K562 (cell line): Measurements from ENCODE around the gene ZNF598. TPM values are rescaled to one million over a fixed set of nuclear protein-coding genes. Genes with fewer than 3 reads are reported as not detected.
A peak's percentile ranks its signal among the peaks of the same experiment; 100 is the strongest.

ENCODE experiments used
- ATAC-seq: fragments of 200-7000 bp; cut with Tn5 transposase; 3 replicates; pipeline ENCODE4 v1.9.1; 2020; ENCODE audit warnings: moderate library complexity
- BruUV-seq: library from RNA; stranded (reverse); fragments of 400-500 nt; replicated peaks from 2 replicates; lab custom pipeline; 2021; lab: Mats Ljungman, UMichigan
- CTCF ChIA-PET: fragments of 300-600 bp; formaldehyde crosslinking; extraction: SDS; loops from one replicate; lab custom pipeline; 2021; ENCODE audit warnings: low intra/inter-chr PET ratio; lab: Yijun Ruan, JAX
- POLR2A ChIA-PET: fragments of 300-600, 350-650 bp; sonication (Branson Sonifier 250); formaldehyde crosslinking; extraction: SDS; loops from one replicate; lab custom pipeline; 2021; ENCODE audit warnings: antibody characterized with exemption, inconsistent platforms; lab: Yijun Ruan, JAX
- DNase-seq, 4 experiments: peaks; one replicate each; pipeline versions ENCODE4 v3.0.0 to v3.0.0-alpha.2; 2011 to 2018; ENCODE audit warnings: low spot score in 3 of 4, mixed read lengths in 3 of 4; ENCODE audit errors: extremely low read depth in 1 of 4
- FAIRE-seq: peaks from 2 replicates; lab custom pipeline; 2011; peaks lifted over from hg19 to GRCh38; lab: Jason Lieb, UNC
- H2AFZ ChIP-seq: 2 replicates; pipeline ENCODE4 v1.6.0; 2011; ENCODE audit warnings: low read depth, low read length, control low read depth, inconsistent platforms
- H3K27ac ChIP-seq: fragments of 200-600 bp; 3 replicates; pipeline ENCODE4 v1.8.0; 2011; ENCODE audit warnings: low read depth, mild to moderate bottlenecking, control low read depth, inconsistent platforms, low read length, moderate library complexity, mixed read lengths; ENCODE audit errors: extremely low read depth
- H3K27me3 ChIP-seq, 2 experiments: fragments of 300-600 bp in 1 of 2; 2 replicates in 1 of 2; 3 replicates in 1 of 2; pipeline versions ENCODE4 v1.6.0 to v1.8.0; 2011; ENCODE audit warnings: inconsistent platforms in 2 of 2, low read length in 2 of 2, mild to moderate bottlenecking in 1 of 2, mixed read lengths in 1 of 2, moderate library complexity in 1 of 2; ENCODE audit not compliant: control insufficient read depth in 2 of 2, insufficient read depth in 2 of 2
- H3K36me3 ChIP-seq: fragments of 300-600 bp; 3 replicates; pipeline ENCODE4 v1.8.0; 2011; ENCODE audit warnings: mild to moderate bottlenecking, low read length, inconsistent platforms; ENCODE audit not compliant: control insufficient read depth, insufficient read depth
- H3K4me1 ChIP-seq, 2 experiments: fragments of 200-600 bp in 1 of 2; replicated peaks in 1 of 2; 2 replicates in 1 of 2; 3 replicates in 1 of 2; pipeline versions ENCODE4 v1.5.1 to v1.8.0; 2011; ENCODE audit warnings: inconsistent platforms in 2 of 2, low read length in 2 of 2, mild to moderate bottlenecking in 1 of 2, mixed read lengths in 1 of 2, moderate library complexity in 1 of 2; ENCODE audit not compliant: control insufficient read depth in 2 of 2, insufficient read depth in 2 of 2
- H3K4me2 ChIP-seq: 2 replicates; pipeline ENCODE4 v1.6.1; 2011; ENCODE audit warnings: low read length, control low read depth, inconsistent platforms, mixed read lengths; ENCODE audit not compliant: insufficient read depth
- H3K4me3 ChIP-seq: fragments of 200-600 bp; sonication (generic), shearing (Covaris generic); 2 replicates; pipeline ENCODE4 v1.5.1; 2016; ENCODE audit warnings: control low read depth, inconsistent platforms
- H3K79me2 ChIP-seq: fragments of 200-600 bp; 3 replicates; pipeline ENCODE4 v1.8.0; 2011; ENCODE audit warnings: low read length, inconsistent platforms; ENCODE audit not compliant: control insufficient read depth, insufficient read depth
- H3K9ac ChIP-seq, 2 experiments: 2 replicates each; pipeline versions ENCODE4 v1.6.0 to v1.6.1; 2011; ENCODE audit warnings: low read depth in 2 of 2, low read length in 2 of 2, control low read depth in 1 of 2, inconsistent platforms in 1 of 2, mild to moderate bottlenecking in 1 of 2, mixed read lengths in 1 of 2; ENCODE audit not compliant: insufficient read depth in 1 of 2
- H3K9me1 ChIP-seq: one replicate; pipeline ENCODE4 v1.6.0; 2011; ENCODE audit warnings: inconsistent platforms, mild to moderate bottlenecking, low read length, moderate library complexity; ENCODE audit not compliant: control insufficient read depth, insufficient read depth
- H3K9me3 ChIP-seq: replicated peaks from 2 replicates; pipeline ENCODE4 v1.5.1; 2011; ENCODE audit warnings: low read depth, low read length, inconsistent platforms; ENCODE audit not compliant: control insufficient read depth, insufficient read depth
- H4K20me1 ChIP-seq: replicated peaks from 2 replicates; pipeline ENCODE4 v1.6.1; 2011; ENCODE audit warnings: low read length, inconsistent platforms, mixed read lengths; ENCODE audit not compliant: control insufficient read depth, insufficient read depth
- ATF3 ChIP-seq, 2 experiments: fragments of 450-650 bp in 1 of 2; sonication (generic) in 1 of 2; formaldehyde crosslinking in 1 of 2; IDR thresholded peaks in 1 of 2; conservative IDR thresholded peaks in 1 of 2; 2 replicates each; pipeline versions ENCODE4 v1.6.1 to v1.8.1; 2016 to 2023; ENCODE audit warnings: mild to moderate bottlenecking in 2 of 2, moderate library complexity in 2 of 2, inconsistent platforms in 1 of 2, missing genetic modification reagents in 1 of 2
- BCLAF1 ChIP-seq, 2 experiments: fragments of 450-650 bp in 1 of 2; IDR thresholded peaks; 2 replicates each; pipeline ENCODE4 v1.6.1; 2011 to 2017; ENCODE audit warnings: low read depth in 2 of 2, antibody characterized with exemption in 1 of 2, borderline replicate concordance in 1 of 2, low read length in 1 of 2, mild to moderate bottlenecking in 1 of 2, mixed read lengths in 1 of 2; ENCODE audit not compliant: control insufficient read depth in 1 of 2
- CC2D1A ChIP-seq: fragments of 450-650 bp; IDR thresholded peaks from 2 replicates; pipeline ENCODE4 v1.6.1; 2017; ENCODE audit warnings: mild to moderate bottlenecking
- EP400 ChIP-seq: fragments of 450-650 bp; IDR thresholded peaks from 2 replicates; pipeline ENCODE4 v1.6.1; 2017; ENCODE audit warnings: antibody characterized with exemption, mild to moderate bottlenecking, moderate library complexity
- NR4A1 ChIP-seq, 2 experiments: fragments of 250-450 bp in 1 of 2; fragments of 450-650 bp in 1 of 2; sonication (Bioruptor Pico) in 1 of 2; IDR thresholded peaks; 2 replicates each; pipeline versions ENCODE4 v1.4.0 to v1.6.1; 2016 to 2020; ENCODE audit warnings: mild to moderate bottlenecking in 2 of 2, missing compliant biosample characterization in 1 of 2, missing genetic modification characterization in 1 of 2, moderate library complexity in 1 of 2
- PHF8 ChIP-seq: fragments of 200-600 bp; sonication (generic); IDR thresholded peaks from 2 replicates; pipeline ENCODE4 v1.6.1; 2012; ENCODE audit warnings: mixed run types, mild to moderate bottlenecking, inconsistent platforms, low read length, moderate library complexity, borderline replicate concordance
- TEAD1 ChIP-seq, 2 experiments: fragments of 450-650 bp in 1 of 2; sonication (generic) in 1 of 2; formaldehyde crosslinking; IDR thresholded peaks; 2 replicates each; pipeline versions ENCODE4 v1.4.0 to v1.8.0; 2020 to 2022; ENCODE audit warnings: mild to moderate bottlenecking in 2 of 2, missing genetic modification reagents in 1 of 2
- XRCC5 ChIP-seq: fragments of 200-400 bp; formaldehyde crosslinking; IDR thresholded peaks from 2 replicates; pipeline ENCODE4 v1.6.1; 2017; ENCODE audit warnings: low read depth, mild to moderate bottlenecking, low read length
- ZC3H8 ChIP-seq: fragments of 450-650 bp; IDR thresholded peaks from 2 replicates; pipeline ENCODE4 v1.6.1; 2017
- ZFP1 ChIP-seq: fragments of 450-650 bp; formaldehyde crosslinking; IDR thresholded peaks from 2 replicates; pipeline ENCODE4 v1.4.0; 2020; ENCODE audit warnings: mild to moderate bottlenecking, mixed read lengths
- ZFPM2 ChIP-seq: fragments of 250-450 bp; sonication (Bioruptor Pico); IDR thresholded peaks from 2 replicates; pipeline ENCODE4 v1.5.1; 2022; ENCODE audit warnings: mild to moderate bottlenecking
- ZKSCAN8 ChIP-seq: fragments of 200-800 bp; sonication (Bioruptor generic); IDR thresholded peaks from 2 replicates; pipeline ENCODE4 v1.6.1; 2016; ENCODE audit warnings: missing genetic modification characterization, missing compliant biosample characterization
- ZNF140 ChIP-seq: fragments of 250-450 bp; sonication (Bioruptor Pico); IDR thresholded peaks from 2 replicates; pipeline ENCODE4 v1.8.0; 2021; ENCODE audit warnings: moderate library complexity, mild to moderate bottlenecking, inconsistent platforms
- ZNF197 ChIP-seq: fragments of 200-800 bp; sonication (Bioruptor generic); IDR thresholded peaks from 2 replicates; pipeline ENCODE4 v1.6.1; 2016; ENCODE audit warnings: low read depth, missing genetic modification characterization, missing compliant biosample characterization
- WGBS: fragments of 100-300 bp; shearing (Covaris generic); methylation state at CpG from one replicate; pipeline ENCODE4 v1.1.6; 2016; ENCODE audit warnings: low coverage, mixed read lengths; ENCODE audit not compliant: insufficient coverage; ENCODE audit errors: missing lambda C conversion rate; 5-methylcytosine and 5-hydroxymethylcytosine counted together
- in situ Hi-C: fragments of 300-500 bp; cut with MboI; formaldehyde crosslinking; loops from 4 replicates; pipeline ENCODE4 v1.15.0; 2018; ENCODE audit warnings: inconsistent platforms, mixed read lengths
- intact Hi-C: fragments of 100-400 bp; cut with micrococcal nuclease; formaldehyde crosslinking; loops from 2 replicates; pipeline ENCODE4 v1.14.2; 2022
- polyA plus RNA-seq, 8 experiments: library from polyadenylated mRNA; depleted of rRNA in 4 of 8; stranded (reverse) in 5 of 8; unstranded in 3 of 8; fragments of >200 nt; fragmentation: Nextera tagmentation in 2 of 8; fragmentation: Illumina TruSeq in 1 of 8; extraction: Ambion mirVana in 2 of 8; extraction: Trizol in 1 of 8; gene quantifications; 2 replicates each; pipeline versions ENCODE4 v1.2.1 to v1.2.3, GENCODE V29; 2011 to 2014; ENCODE audit warnings: inconsistent platforms in 1 of 8, missing spikeins in 1 of 8
- total RNA-seq, 7 experiments: library from RNA; depleted of rRNA in 6 of 7; stranded (reverse); fragments of >200 nt in 6 of 7; fragmentation: Illumina TruSeq in 2 of 7; extraction: Trizol in 2 of 7; gene quantifications; 2 replicates each; pipeline versions ENCODE4 v1.2.1 to v1.2.3, GENCODE V29; 2011 to 2021; ENCODE audit warnings: low replicate concordance in 1 of 7
- TF ChIP-seq, protein P1 (sequence below): sonication (generic); formaldehyde crosslinking; IDR thresholded peaks from 2 replicates; pipeline ENCODE4 v1.8.1; 2022; ENCODE audit warnings: missing genetic modification reagents

ZNF598 gene
- total and polyA plus RNA-seq, 9 of the 15 experiments (the other 6 are each of a cell fraction or from before 2014, with no cell fraction given), result 0.11 to 115 (median 29.6) TPM

DNA sequence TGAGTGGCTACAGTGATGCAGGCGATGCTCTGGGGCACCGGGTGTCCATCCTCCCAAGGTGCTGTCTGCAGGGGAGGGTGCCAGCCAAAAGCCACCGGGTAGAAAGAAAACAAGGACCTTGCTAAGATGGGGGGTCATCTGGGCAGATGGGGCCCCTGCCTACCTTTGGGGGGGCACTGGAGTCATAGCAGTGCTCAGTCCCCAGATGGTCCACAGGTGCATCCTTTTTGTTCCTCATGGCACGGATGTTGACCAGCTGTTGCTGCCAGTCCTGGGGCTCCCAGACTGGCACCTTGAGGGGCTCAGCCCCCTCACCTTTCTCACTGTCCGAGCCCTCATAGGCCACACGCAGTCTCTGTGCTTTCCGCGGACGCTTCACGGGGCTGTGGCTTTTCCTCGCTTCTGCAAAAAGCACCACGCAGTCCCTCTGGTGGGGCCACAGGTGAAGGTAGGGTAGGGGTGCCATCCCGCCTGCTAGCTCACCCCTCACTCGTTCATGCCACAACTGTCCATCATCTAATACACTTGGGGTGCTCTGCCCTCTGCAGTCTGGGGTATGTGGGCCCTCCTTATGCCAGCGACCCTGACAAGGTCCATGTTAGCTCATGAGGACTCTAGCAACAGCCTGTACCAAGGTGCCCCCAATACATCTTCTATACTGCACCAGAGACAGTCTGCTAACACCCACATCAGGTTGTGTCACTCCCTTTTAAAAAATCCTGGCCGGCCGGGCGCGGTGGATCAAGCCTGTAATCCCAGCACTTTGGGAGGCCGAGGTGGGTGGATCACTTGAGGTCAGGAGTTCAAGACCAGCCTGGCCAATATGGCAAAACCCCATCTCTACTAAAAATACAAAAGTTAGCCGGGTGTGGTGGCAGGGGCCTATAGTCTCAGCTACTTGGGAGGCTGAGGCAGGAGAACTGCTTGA is 36.6 kb upstream of the ZNF598 start:
- no peak overlapping the region for H2AFZ ChIP-seq
- no peaks in the 10 kb centered on the region for H4K20me1 ChIP-seq
- ChIA-PET CTCF (no interaction called here), POLR2A (interaction anchor here (1.1 to 3.2 kb wide), 3 partner anchors 9 to 108 kb away, joined by 6 to 24 read pairs (median 7); partner anchors contain the start of genes RPS2 and TRAF7)
- H3K27me3 ChIP-seq, result no peaks in the 10 kb centered on the region
- 81% methylated on average over 21 of the region's 21 CpGs for WGBS
- peaks cover 11 to 66% of the 10 kb centered on the region in 2 experiments; a peak in 4 of 5 replicates for H3K4me1 ChIP-seq
- no peaks in the 10 kb centered on the region for H3K9me3 ChIP-seq
- ATAC-seq, result no peak
- intact Hi-C loops (no loop called here), in situ Hi-C loops (no loop called here)
- H3K36me3 ChIP-seq, result peaks cover 33% of the 10 kb centered on the region; the same call in 1 of the 3 replicates
- no peaks in the 10 kb centered on the region for H3K9me1 ChIP-seq
- no TSS peak for BruUV-seq
- FAIRE-seq, result no peak
- H3K9ac ChIP-seq, result peak overlapping the region in 1 of 2 experiments; percentile 89; a peak in 2 of 4 replicates
- peaks cover 20% of the 10 kb centered on the region for H3K79me2 ChIP-seq
- peak overlapping the region; percentile 91; the same call in 1 of the 2 replicates for H3K4me2 ChIP-seq
- no peak for DNase-seq
- no peak overlapping the region for H3K27ac ChIP-seq
- TF ChIP-seq ATF3 (IDR thresholded peaks at IDR 0.05) (no peak), ATF3 (CRISPR knock-in tag; conservative IDR thresholded peaks at IDR 0.05) (no peak), ZNF140 (no peak), CC2D1A (no peak), ZNF197 (CRISPR knock-in tag) (no peak), ZFPM2 (CRISPR knock-in tag) (no peak), PHF8 (no peak), EP400 (no peak), ZKSCAN8 (CRISPR knock-in tag) (no peak), ZFP1 (CRISPR knock-in tag) (no peak), BCLAF1 (IDR thresholded peaks at IDR 0.05; ENCODE audit: borderline replicate concordance in 1 of 2, control insufficient read depth in 1 of 2, low read depth in 2 of 2, low read length in 1 of 2) (no peak), TEAD1 (CRISPR knock-in tag; IDR thresholded peaks at IDR 0.05) (no peak), XRCC5 (no peak), NR4A1 (CRISPR knock-in tag; IDR thresholded peaks at IDR 0.05) (no peak), NR4A1 (tag; IDR thresholded peaks at IDR 0.05) (no peak), ZC3H8 (no peak)
- TF ChIP-seq, protein P1, sequence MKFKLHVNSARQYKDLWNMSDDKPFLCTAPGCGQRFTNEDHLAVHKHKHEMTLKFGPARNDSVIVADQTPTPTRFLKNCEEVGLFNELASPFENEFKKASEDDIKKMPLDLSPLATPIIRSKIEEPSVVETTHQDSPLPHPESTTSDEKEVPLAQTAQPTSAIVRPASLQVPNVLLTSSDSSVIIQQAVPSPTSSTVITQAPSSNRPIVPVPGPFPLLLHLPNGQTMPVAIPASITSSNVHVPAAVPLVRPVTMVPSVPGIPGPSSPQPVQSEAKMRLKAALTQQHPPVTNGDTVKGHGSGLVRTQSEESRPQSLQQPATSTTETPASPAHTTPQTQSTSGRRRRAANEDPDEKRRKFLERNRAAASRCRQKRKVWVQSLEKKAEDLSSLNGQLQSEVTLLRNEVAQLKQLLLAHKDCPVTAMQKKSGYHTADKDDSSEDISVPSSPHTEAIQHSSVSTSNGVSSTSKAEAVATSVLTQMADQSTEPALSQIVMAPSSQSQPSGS (CRISPR knock-in tag), result no peak
- H3K4me3 ChIP-seq, result no peak overlapping the region
